Pulmonary artery endothelial cell (primary cell): ENCODE data around the gene CST8. TPM values are rescaled to one million over a fixed set of nuclear protein-coding genes. Genes with fewer than 3 reads are reported as not detected.

ENCODE experiments used
- DNase-seq: peaks from one replicate; pipeline ENCODE4 v3.0.0-alpha.2; 2011; ENCODE audit warnings: low read depth, low spot score
- total RNA-seq: library from RNA; depleted of rRNA; stranded (reverse); fragments of >200 nt; gene quantifications from 2 replicates; pipeline ENCODE4 v1.2.3, GENCODE V29; 2014

The CST8 gene
- total RNA-seq, 1 donor from 2014 or later: not detected

GRCh38 chr20:23519556-23519955 is 28.6 kb downstream of the CST8 start:
- no peak for DNase-seq

GRCh38 chr20:23520185-23520584 is 29.3 kb downstream of the CST8 start:
- no peak for DNase-seq

GRCh38 chr20:23524146-23524545 is 33.2 kb downstream of the CST8 start:
- no peak for DNase-seq

- no peak for DNase-seq
These were observed 35.9 kb downstream of the CST8 start for GRCh38 chr20:23526850-23527249.

- no peak for DNase-seq
These were observed 38.0 kb downstream of the CST8 start for GRCh38 chr20:23528867-23529431.

- DNase-seq: no peak
These were observed 40.1 kb downstream of the CST8 start for GRCh38 chr20:23530937-23531567.

- DNase-seq: no peak
These were observed 41.6 kb downstream of the CST8 start for GRCh38 chr20:23532533-23532932.

GRCh38 chr20:23533161-23533560 is 42.2 kb downstream of the CST8 start:
- no peak for DNase-seq

GRCh38 chr20:23534801-23535593 is 44.1 kb downstream of the CST8 start:
- DNase-seq: no peak

- no peak for DNase-seq
These were observed 45.5 kb downstream of the CST8 start for GRCh38 chr20:23536328-23536974.

- no peak for DNase-seq
These were observed 46.1 kb downstream of the CST8 start for GRCh38 chr20:23537030-23537429.

GRCh38 chr20:23540624-23541023 is 49.7 kb downstream of the CST8 start:
- no peak for DNase-seq

GRCh38 chr20:23541330-23541729 is 50.4 kb downstream of the CST8 start:
- no peak for DNase-seq

- no peak for DNase-seq
These were observed 50.9 kb downstream of the CST8 start for GRCh38 chr20:23541776-23542175.

GRCh38 chr20:23542801-23543200 is 51.9 kb downstream of the CST8 start:
- no peak for DNase-seq

GRCh38 chr20:23544133-23544532 is 53.2 kb downstream of the CST8 start:
- DNase-seq: no peak

Other genes with a start within 250 kb of the CST8 start
- gene NXT1, start 140.3 kb upstream of the CST8 start, total RNA-seq: 38.0 and 43.4 TPM in 2 replicates
- 11.8 and 35.7 TPM in 2 replicates for gene GZF1, start 128.9 kb upstream of the CST8 start, total RNA-seq
- gene NAPB, start 69.6 kb upstream of the CST8 start, total RNA-seq: 4.5 and 11.4 TPM in 2 replicates
- not detected in 2 replicates for gene CSTL1, start 51.4 kb upstream of the CST8 start, total RNA-seq
- not detected in 2 replicates for gene CST11, start 38.2 kb upstream of the CST8 start, total RNA-seq
- not detected in 2 replicates for gene CST9L, start 77.4 kb downstream of the CST8 start, total RNA-seq
- not detected in 2 replicates for gene CST9, start 114.8 kb downstream of the CST8 start, total RNA-seq
- 132 and 163 TPM in 2 replicates for gene CST3, start 146.8 kb downstream of the CST8 start, total RNA-seq
- not detected in 2 replicates for gene CST4, start 197.9 kb downstream of the CST8 start, total RNA-seq